ENCODE results near the gene LTF. TPM values are rescaled to one million over a fixed set of nuclear protein-coding genes. Genes with fewer than 3 reads are reported as not detected.

LTF gene
- total RNA-seq, 1 donor from 2014 or later, result not detected

DNA sequence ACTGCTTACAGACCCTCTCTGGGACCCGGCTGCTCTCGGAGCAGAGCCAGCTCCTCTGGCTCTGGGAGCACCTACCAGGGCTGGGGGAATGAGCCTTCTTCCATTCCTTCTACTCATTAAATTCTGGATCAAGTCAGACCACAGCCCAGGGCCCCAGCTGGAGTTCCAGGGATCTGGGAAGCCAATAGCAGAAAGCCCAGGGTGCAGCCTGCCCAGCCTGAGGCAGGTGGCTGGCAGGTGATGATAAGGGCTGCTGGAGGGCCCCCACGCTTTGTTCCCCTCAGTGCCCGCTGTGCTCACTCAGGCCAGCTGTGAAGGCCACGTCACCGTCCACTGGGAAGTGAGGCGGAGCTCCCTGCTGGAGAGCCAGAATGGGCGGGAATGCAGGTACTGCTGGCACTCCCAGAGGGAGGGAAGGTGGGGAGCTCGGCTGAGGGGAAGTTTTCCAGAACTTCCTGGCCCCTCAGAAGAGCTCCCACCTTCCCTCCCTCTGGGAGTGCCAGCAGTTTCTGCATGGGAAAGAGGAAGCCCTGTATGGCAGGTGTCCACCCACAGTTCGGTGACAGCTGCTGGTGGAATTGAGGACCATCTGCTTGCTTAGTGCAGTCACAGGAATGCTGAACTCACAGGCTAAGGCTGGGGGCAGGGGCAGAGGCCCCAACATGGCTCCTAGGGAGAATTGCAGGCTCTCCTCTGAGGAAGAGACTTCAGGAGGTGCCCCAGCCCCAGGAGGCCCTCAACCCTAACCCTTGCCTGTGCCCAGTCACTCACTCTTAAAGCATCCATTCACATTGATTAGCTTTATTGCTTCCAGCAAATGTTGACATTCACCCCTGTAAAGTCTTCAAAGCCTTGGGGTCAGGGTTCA is 20.4 kb upstream of the LTF start:
- no peak overlapping the region for H3K4me3 Mint-ChIP-seq
- POLR2A ChIA-PET, result no interaction called here
- no peaks in the 10 kb centered on the region for H3K9me3 Mint-ChIP-seq
- DNase-seq (no peak), ATAC-seq (ENCODE audit: low read depth) (no peak)
- peaks cover 9% of the 10 kb centered on the region for H3K27me3 Mint-ChIP-seq
- TF ChIP-seq, protein P1, sequence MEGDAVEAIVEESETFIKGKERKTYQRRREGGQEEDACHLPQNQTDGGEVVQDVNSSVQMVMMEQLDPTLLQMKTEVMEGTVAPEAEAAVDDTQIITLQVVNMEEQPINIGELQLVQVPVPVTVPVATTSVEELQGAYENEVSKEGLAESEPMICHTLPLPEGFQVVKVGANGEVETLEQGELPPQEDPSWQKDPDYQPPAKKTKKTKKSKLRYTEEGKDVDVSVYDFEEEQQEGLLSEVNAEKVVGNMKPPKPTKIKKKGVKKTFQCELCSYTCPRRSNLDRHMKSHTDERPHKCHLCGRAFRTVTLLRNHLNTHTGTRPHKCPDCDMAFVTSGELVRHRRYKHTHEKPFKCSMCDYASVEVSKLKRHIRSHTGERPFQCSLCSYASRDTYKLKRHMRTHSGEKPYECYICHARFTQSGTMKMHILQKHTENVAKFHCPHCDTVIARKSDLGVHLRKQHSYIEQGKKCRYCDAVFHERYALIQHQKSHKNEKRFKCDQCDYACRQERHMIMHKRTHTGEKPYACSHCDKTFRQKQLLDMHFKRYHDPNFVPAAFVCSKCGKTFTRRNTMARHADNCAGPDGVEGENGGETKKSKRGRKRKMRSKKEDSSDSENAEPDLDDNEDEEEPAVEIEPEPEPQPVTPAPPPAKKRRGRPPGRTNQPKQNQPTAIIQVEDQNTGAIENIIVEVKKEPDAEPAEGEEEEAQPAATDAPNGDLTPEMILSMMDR (IDR thresholded peaks at IDR 0.05), result no peak
- intact Hi-C loops (cut with micrococcal nuclease), result no loop called here
- peaks cover 12% of the 10 kb centered on the region for H3K4me1 Mint-ChIP-seq
- CTCF ChIA-PET, result interaction anchor here (5.5 to 9.0 kb wide), 2 partner anchors 74 to 145 kb away, joined by 205 to 229 read pairs; no protein-coding TSS in a partner anchor
- H3K27ac Mint-ChIP-seq, result no peak overlapping the region
- H3K36me3 Mint-ChIP-seq (ENCODE audit: low read depth), result no peaks in the 10 kb centered on the region

DNA sequence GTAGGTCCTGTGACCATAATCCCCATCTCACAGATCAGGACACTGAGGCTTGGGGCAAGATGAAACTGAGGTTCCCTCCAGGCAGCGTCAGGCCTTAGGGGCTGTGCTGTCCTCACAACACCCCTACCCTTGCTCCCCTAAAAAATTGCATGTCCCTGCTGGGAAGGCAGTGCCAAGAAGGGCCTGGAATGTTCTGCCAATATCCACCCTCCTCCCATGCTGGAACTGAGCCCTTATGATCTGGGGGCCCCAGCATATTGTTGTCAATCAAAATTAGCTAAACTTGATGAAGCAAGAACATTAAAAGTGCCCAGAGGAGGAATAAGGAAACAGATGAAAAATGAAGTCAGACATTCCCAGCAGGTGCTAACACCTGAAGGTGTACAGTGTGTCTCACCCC is 19.7 kb upstream of the LTF start:
- no peaks in the 10 kb centered on the region for H3K36me3 Mint-ChIP-seq (ENCODE audit: low read depth)
- ChIA-PET CTCF (interaction anchor here (9.0 kb wide), 1 partner anchor 75 kb away, joined by 229 read pairs; no protein-coding TSS in a partner anchor), POLR2A (no interaction called here)
- H3K4me1 Mint-ChIP-seq, result peaks cover 10% of the 10 kb centered on the region
- H3K27me3 Mint-ChIP-seq, result peaks cover 11% of the 10 kb centered on the region
- no peak overlapping the region for H3K4me3 Mint-ChIP-seq
- TF ChIP-seq, protein P1 (IDR thresholded peaks at IDR 0.05), result no peak
- no peak for ATAC-seq (ENCODE audit: low read depth)
- intact Hi-C loops (cut with micrococcal nuclease), result no loop called here
- H3K27ac Mint-ChIP-seq, result no peak overlapping the region
- no peak for DNase-seq
- H3K9me3 Mint-ChIP-seq, result no peaks in the 10 kb centered on the region

DNA sequence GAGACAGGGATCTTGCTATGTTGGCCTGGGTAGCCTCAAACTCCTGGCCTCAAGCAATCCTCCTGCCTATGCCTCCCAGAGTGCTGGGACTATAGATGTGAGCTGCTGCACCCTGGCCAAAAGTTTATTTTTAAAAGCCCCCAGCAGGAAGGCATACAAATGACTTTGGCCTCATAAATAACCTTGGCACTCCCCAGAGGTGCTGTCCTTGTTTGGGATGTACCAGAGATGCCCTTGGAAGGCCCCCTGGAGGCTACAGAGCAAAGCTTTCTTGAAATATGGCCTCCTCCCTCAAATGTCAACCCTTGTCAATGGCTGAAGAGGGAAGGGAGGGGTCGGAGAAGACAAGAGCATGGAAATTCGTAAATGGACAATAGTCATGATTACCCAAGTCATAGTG is 19.1 kb upstream of the LTF start:
- ATAC-seq (ENCODE audit: low read depth), result no peak
- no peak overlapping the region for H3K27ac Mint-ChIP-seq
- H3K4me3 Mint-ChIP-seq, result no peak overlapping the region
- DNase-seq, result no peak
- intact Hi-C loops (cut with micrococcal nuclease), result no loop called here
- peaks cover 4% of the 10 kb centered on the region for H3K4me1 Mint-ChIP-seq
- TF ChIP-seq, protein P1 (IDR thresholded peaks at IDR 0.05), result no peak
- H3K27me3 Mint-ChIP-seq, result peaks cover 13% of the 10 kb centered on the region
- no peaks in the 10 kb centered on the region for H3K36me3 Mint-ChIP-seq (ENCODE audit: low read depth)
- ChIA-PET CTCF (interaction anchor here (1.3 to 1.4 kb wide), 2 partner anchors 54 to 75 kb away, joined by 3 read pairs; no protein-coding TSS in a partner anchor), POLR2A (no interaction called here)
- no peaks in the 10 kb centered on the region for H3K9me3 Mint-ChIP-seq

DNA sequence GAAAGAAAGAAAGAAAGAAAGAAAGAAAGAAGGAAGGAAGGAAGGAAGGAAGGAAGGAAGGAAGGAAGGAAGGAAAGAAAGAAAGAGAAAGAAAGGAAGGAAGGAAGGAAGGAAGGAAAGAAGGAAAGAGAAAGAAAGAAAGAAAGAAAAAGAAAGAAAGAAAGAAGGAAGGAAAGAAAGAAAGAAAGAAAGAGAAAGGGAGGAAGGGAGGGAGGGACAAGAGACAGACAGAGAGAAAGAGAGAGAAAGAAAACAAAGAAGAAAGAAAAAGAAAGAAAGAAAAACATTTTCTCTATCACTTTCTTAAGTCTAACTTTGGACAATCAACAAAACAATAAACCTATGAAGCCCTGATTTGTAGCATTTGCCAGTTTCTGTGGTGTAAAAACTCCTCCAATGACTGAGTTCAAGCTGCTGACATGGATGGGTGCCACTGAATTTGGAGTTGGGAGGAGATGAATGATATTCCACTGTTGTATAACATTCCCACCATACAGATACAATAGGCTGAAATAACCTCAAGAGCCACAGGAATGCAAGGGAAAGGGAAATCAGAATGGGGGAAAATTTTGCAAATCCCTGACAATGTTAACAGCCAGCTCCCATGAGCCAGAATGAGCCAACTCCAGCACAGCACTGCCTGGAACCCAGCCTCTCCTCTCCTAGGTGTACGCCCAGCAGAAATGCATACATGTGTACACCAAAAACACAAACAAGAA is 18.1 kb upstream of the LTF start:
- Mint-ChIP-seq H3K9me3 (no peaks in the 10 kb centered on the region), H3K27ac (no peak overlapping the region), H3K4me3 (no peak overlapping the region), H3K36me3 (ENCODE audit: low read depth) (no peaks in the 10 kb centered on the region), H3K27me3 (peaks cover 18% of the 10 kb centered on the region), H3K4me1 (no peaks in the 10 kb centered on the region)
- ChIA-PET POLR2A (no interaction called here), CTCF (interaction anchor here (1.3 to 1.4 kb wide), 2 partner anchors 55 to 76 kb away, joined by 3 read pairs; no protein-coding TSS in a partner anchor)
- TF ChIP-seq, protein P1 (IDR thresholded peaks at IDR 0.05), result no peak
- ATAC-seq (ENCODE audit: low read depth), result no peak
- DNase-seq, result no peak
- intact Hi-C loops (cut with micrococcal nuclease), result no loop called here

DNA sequence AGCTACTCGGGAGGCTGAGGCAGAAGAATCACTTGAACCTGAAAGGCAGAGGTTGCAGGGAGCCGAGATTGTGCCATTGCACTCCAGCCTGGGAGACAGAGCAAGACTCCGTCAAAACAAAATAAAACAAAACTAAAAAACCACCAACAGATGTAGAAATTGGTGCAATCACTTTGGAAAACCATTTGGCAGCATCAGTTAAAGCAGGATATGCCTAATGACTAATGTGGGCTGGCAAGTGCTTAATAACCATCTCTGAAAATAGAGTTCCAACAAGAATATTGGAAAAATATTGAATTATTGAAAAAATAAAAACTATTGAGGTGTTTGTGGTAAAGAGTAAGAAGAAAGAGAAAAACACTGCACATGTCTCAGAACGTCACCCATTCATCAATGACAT is 16.9 kb upstream of the LTF start:
- Mint-ChIP-seq H3K27ac (no peak overlapping the region), H3K4me3 (no peak overlapping the region), H3K4me1 (no peaks in the 10 kb centered on the region), H3K27me3 (peaks cover 18% of the 10 kb centered on the region), H3K36me3 (ENCODE audit: low read depth) (no peaks in the 10 kb centered on the region), H3K9me3 (no peaks in the 10 kb centered on the region)
- ATAC-seq (ENCODE audit: low read depth) (no peak), DNase-seq (no peak)
- POLR2A ChIA-PET, result no interaction called here
- intact Hi-C loops (cut with micrococcal nuclease), result no loop called here
- TF ChIP-seq, protein P1 (IDR thresholded peaks at IDR 0.05), result no peak
- CTCF ChIA-PET, result no interaction called here

Measured in activated B cell treated with CpG ODN at 0.5 μM for 24 hours (primary cell).